Panc1 (cell line): ENCODE results near the gene ERC2. TPM values are rescaled to one million over a fixed set of nuclear protein-coding genes. Genes with fewer than 3 reads are reported as not detected.

Source experiments
- ATAC-seq: fragments of 200-7000 bp; cut with Tn5 transposase; 2 replicates; pipeline ENCODE4 v1.9.1; 2020; ENCODE audit warnings: mild to moderate bottlenecking, moderate library complexity
- BruUV-seq: library from RNA; stranded (reverse); fragments of 400-500 nt; replicated peaks from 2 replicates; lab custom pipeline; 2021; lab: Mats Ljungman, UMichigan
- CTCF ChIA-PET: fragments of 300-600 bp; sonication (Branson Sonifier 250); formaldehyde crosslinking; loops from one replicate; lab custom pipeline; 2022; ENCODE audit warnings: antibody characterized with exemption; lab: Charles Lee
- POLR2A ChIA-PET: fragments of 300-600 bp; sonication (Branson Sonifier 250); formaldehyde crosslinking; loops from one replicate; lab custom pipeline; 2022; ENCODE audit warnings: antibody characterized with exemption; lab: Charles Lee
- DNase-seq: peaks from one replicate; pipeline ENCODE4 v3.0.0-alpha.2; 2010; ENCODE audit warnings: low read depth, low spot score
- H3K27ac ChIP-seq: 2 replicates; pipeline ENCODE4 v1.5.1; 2011; ENCODE audit warnings: mild to moderate bottlenecking, low read length, inconsistent platforms
- H3K27me3 ChIP-seq: fragments of 200-500 bp; sonication (Bioruptor generic); 2 replicates; pipeline ENCODE4 v1.6.0; 2014; ENCODE audit warnings: low read length, inconsistent platforms; ENCODE audit not compliant: control insufficient read depth, insufficient read depth
- H3K36me3 ChIP-seq: fragments of 200-500 bp; sonication (Bioruptor generic); 2 replicates; pipeline ENCODE4 v1.5.1; 2014; ENCODE audit warnings: inconsistent platforms, mild to moderate bottlenecking, low read length, moderate library complexity; ENCODE audit not compliant: control insufficient read depth, insufficient read depth
- H3K4me1 ChIP-seq: 2 replicates; pipeline ENCODE4 v1.5.1; 2011; ENCODE audit warnings: inconsistent platforms, mild to moderate bottlenecking, low read length, moderate library complexity; ENCODE audit not compliant: control insufficient read depth, insufficient read depth
- H3K4me3 ChIP-seq, 2 experiments: 2 replicates each; pipeline ENCODE4 v1.5.1; 2011 to 2012; ENCODE audit warnings: low read depth in 2 of 2, low read length in 2 of 2, mild to moderate bottlenecking in 2 of 2, inconsistent platforms in 1 of 2, moderate library complexity in 1 of 2
- H3K9me3 ChIP-seq: fragments of 200-500 bp; sonication (Bioruptor generic); 2 replicates; pipeline ENCODE4 v1.5.1; 2014; ENCODE audit warnings: low read depth, mild to moderate bottlenecking, inconsistent platforms, low read length, moderate library complexity; ENCODE audit not compliant: control insufficient read depth, insufficient read depth
- CTCF ChIP-seq: fragments of 450-650 bp; IDR thresholded peaks from 2 replicates; pipeline ENCODE4 v1.5.1; 2017; ENCODE audit warnings: mild to moderate bottlenecking
- POLR2AphosphoS5 ChIP-seq: IDR thresholded peaks from 2 replicates; pipeline ENCODE4 v1.6.1; 2012; ENCODE audit warnings: mild to moderate bottlenecking, low read depth, low read length, moderate library complexity
- REST ChIP-seq, 2 experiments: IDR thresholded peaks; 2 replicates each; pipeline ENCODE4 v1.6.1; 2011 to 2012; ENCODE audit warnings: low read depth in 2 of 2, control low read depth in 1 of 2, low read length in 1 of 2, mild to moderate bottlenecking in 1 of 2, moderate library complexity in 1 of 2; ENCODE audit not compliant: insufficient read depth in 1 of 2
- SIN3A ChIP-seq: IDR thresholded peaks from 2 replicates; pipeline ENCODE4 v1.6.1; 2012; ENCODE audit warnings: low read depth, mild to moderate bottlenecking, low read length, moderate library complexity, borderline replicate concordance; ENCODE audit not compliant: insufficient read depth
- TCF7L2 ChIP-seq: IDR thresholded peaks from 2 replicates; pipeline ENCODE4 v1.6.1; 2011; ENCODE audit warnings: mild to moderate bottlenecking, low read depth, low read length, inconsistent platforms
- in situ Hi-C: cut with HindIII; loops from 2 replicates; pipeline ENCODE4 v1.10.0; 2016; ENCODE audit warnings: low sequenced_read_pairs, low pct_unique_long_range_greater_than_20kb
- intact Hi-C: fragments of 100-400 bp; cut with micrococcal nuclease; formaldehyde crosslinking; loops from one replicate; pipeline ENCODE4 v1.10.0; 2022; ENCODE audit not compliant: unreplicated experiment
- total RNA-seq: library from RNA; stranded (reverse); gene quantifications from one replicate; pipeline ENCODE4 v1.2.1, GENCODE V29; 2021; ENCODE audit not compliant: unreplicated experiment

Gene ERC2
- total RNA-seq, 1 experiment from 2014 or later = 0.33 TPM

- ATAC-seq (no peak), DNase-seq (no peak)
- ChIA-PET CTCF (no interaction called here), POLR2A (no interaction called here)
- TF ChIP-seq CTCF (no peak), TCF7L2 (no peak), REST (IDR thresholded peaks at IDR 0.05; ENCODE audit: insufficient read depth in 1 of 2, low read depth in 2 of 2, low read length in 1 of 2) (no peak), POLR2AphosphoS5 (no peak), SIN3A (no peak)
- in situ Hi-C loops (no loop called here), intact Hi-C loops (no loop called here)
- H3K9me3 ChIP-seq = no peaks in the 10 kb centered on the region
- no peak overlapping the region for H3K4me3 ChIP-seq
- no peaks in the 10 kb centered on the region for H3K27me3 ChIP-seq
- no peaks in the 10 kb centered on the region for H3K36me3 ChIP-seq
- H3K4me1 ChIP-seq = no peaks in the 10 kb centered on the region
- no TSS peak for BruUV-seq
- no peak overlapping the region for H3K27ac ChIP-seq
These were observed 57.7 kb downstream of the ERC2 start for GRCh38 chr3:56410576-56410975.

DNA sequence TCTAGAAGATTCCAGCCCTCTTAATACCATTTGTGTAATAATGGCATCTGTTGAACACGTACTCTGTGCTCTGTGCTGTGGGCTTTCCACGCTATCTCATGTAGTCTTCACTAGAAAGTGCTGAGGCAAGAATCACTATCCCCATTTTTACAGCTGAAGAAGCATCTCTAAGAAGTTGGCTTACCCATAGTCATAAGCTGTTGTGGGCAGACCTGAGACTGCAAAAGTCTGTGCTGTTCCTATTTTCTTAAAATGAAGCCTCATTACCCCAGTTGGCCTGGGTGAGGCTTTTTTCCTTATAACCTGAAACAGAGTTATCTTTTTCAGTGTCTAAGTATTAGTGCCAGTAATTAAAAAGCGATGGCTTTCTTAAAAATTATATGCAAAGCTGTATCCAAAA, 58.5 kb downstream of the ERC2 start:
- Histone ChIP-seq H3K27ac (no peak overlapping the region), H3K27me3 (no peaks in the 10 kb centered on the region), H3K36me3 (no peaks in the 10 kb centered on the region), H3K4me1 (no peaks in the 10 kb centered on the region), H3K4me3 (no peak overlapping the region), H3K9me3 (no peaks in the 10 kb centered on the region)
- no peak for TF ChIP-seq SIN3A
- no peak for TF ChIP-seq CTCF
- no peak for TF ChIP-seq TCF7L2
- TF ChIP-seq POLR2AphosphoS5 = no peak
- no peak for TF ChIP-seq REST (IDR thresholded peaks at IDR 0.05; ENCODE audit: insufficient read depth in 1 of 2, low read depth in 2 of 2, low read length in 1 of 2)
- DNase-seq (no peak), ATAC-seq (no peak)
- ChIA-PET CTCF (no interaction called here), POLR2A (no interaction called here)
- in situ Hi-C loops (no loop called here), intact Hi-C loops (no loop called here)
- BruUV-seq = no TSS peak
